ENCODE measurements around the gene PCED1B. TPM values are rescaled to one million over a fixed set of nuclear protein-coding genes. Genes with fewer than 3 reads are reported as not detected.

Gene PCED1B
- total RNA-seq, 1 donor from 2014 or later, result 0.55 TPM

- intact Hi-C loops (cut with micrococcal nuclease), result no loop called here
- no peak overlapping the region for H3K27ac ChIP-seq (replicated peaks)
- TF ChIP-seq, protein P1, sequence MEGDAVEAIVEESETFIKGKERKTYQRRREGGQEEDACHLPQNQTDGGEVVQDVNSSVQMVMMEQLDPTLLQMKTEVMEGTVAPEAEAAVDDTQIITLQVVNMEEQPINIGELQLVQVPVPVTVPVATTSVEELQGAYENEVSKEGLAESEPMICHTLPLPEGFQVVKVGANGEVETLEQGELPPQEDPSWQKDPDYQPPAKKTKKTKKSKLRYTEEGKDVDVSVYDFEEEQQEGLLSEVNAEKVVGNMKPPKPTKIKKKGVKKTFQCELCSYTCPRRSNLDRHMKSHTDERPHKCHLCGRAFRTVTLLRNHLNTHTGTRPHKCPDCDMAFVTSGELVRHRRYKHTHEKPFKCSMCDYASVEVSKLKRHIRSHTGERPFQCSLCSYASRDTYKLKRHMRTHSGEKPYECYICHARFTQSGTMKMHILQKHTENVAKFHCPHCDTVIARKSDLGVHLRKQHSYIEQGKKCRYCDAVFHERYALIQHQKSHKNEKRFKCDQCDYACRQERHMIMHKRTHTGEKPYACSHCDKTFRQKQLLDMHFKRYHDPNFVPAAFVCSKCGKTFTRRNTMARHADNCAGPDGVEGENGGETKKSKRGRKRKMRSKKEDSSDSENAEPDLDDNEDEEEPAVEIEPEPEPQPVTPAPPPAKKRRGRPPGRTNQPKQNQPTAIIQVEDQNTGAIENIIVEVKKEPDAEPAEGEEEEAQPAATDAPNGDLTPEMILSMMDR (IDR thresholded peaks at IDR 0.05; ENCODE audit: borderline replicate concordance), result no peak
These were observed 26.7 kb downstream of the PCED1B start for GRCh38 chr12:47105914-47106674.

DNA sequence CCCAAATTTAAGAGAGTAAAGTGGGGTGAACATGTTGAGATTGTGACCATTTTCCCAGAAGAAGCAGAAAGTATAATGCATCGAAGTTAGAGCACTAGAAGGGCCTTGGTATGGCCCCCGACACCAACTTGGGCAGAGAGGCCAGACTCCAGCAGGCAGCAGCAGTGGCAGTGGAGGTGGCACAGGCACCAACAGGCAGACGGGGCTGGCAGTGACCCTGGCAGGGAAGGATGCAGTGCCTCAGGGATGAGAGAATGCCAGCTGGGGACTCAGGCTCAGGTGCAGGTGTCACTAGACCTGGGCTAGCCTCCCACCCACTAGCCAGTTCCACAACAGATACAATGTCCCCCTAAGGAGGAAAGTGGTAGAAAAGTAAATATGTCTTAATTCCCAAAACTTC, 28.0 kb downstream of the PCED1B start:
- Histone ChIP-seq H3K4me1 (no peaks in the 10 kb centered on the region), H3K9me3 (replicated peaks) (no peaks in the 10 kb centered on the region), H3K27ac (replicated peaks) (no peak overlapping the region), H3K36me3 (no peaks in the 10 kb centered on the region), H3K4me3 (no peak overlapping the region), H3K27me3 (ENCODE audit: low read depth) (no peaks in the 10 kb centered on the region)
- TF ChIP-seq, protein P1 (IDR thresholded peaks at IDR 0.05; ENCODE audit: borderline replicate concordance), result no peak
- intact Hi-C loops (cut with micrococcal nuclease), result no loop called here
- no peak for DNase-seq

More at GRCh38 chr12:47105914-47106674, 26.7 kb downstream of the PCED1B start:
- Histone ChIP-seq H3K27me3 (ENCODE audit: low read depth) (no peaks in the 10 kb centered on the region), H3K4me1 (no peaks in the 10 kb centered on the region), H3K36me3 (no peaks in the 10 kb centered on the region), H3K9me3 (replicated peaks) (no peaks in the 10 kb centered on the region), H3K4me3 (no peak overlapping the region)
- DNase-seq, result no peak

- intact Hi-C loops (cut with micrococcal nuclease), result no loop called here
- H3K36me3 ChIP-seq, result no peaks in the 10 kb centered on the region
These were observed 28.5 kb downstream of the PCED1B start for GRCh38 chr12:47107926-47108325.

GRCh38 chr12:47110011-47110541, 30.7 kb downstream of the PCED1B start:
- H3K4me3 ChIP-seq, result no peak overlapping the region
- no peaks in the 10 kb centered on the region for H3K4me1 ChIP-seq
- H3K27me3 ChIP-seq (ENCODE audit: low read depth), result no peaks in the 10 kb centered on the region
- no peaks in the 10 kb centered on the region for H3K9me3 ChIP-seq (replicated peaks)
- TF ChIP-seq, protein P1 (IDR thresholded peaks at IDR 0.05; ENCODE audit: borderline replicate concordance), result no peak
- H3K36me3 ChIP-seq, result no peaks in the 10 kb centered on the region
- no peak for DNase-seq
- H3K27ac ChIP-seq (replicated peaks), result no peak overlapping the region
- intact Hi-C loops (cut with micrococcal nuclease), result no loop called here

More at GRCh38 chr12:47107926-47108325, 28.5 kb downstream of the PCED1B start:
- no peaks in the 10 kb centered on the region for H3K4me1 ChIP-seq
- H3K4me3 ChIP-seq, result no peak overlapping the region
- no peak for DNase-seq
- H3K27ac ChIP-seq (replicated peaks), result no peak overlapping the region
- no peaks in the 10 kb centered on the region for H3K9me3 ChIP-seq (replicated peaks)
- TF ChIP-seq, protein P1 (IDR thresholded peaks at IDR 0.05; ENCODE audit: borderline replicate concordance), result no peak
- no peaks in the 10 kb centered on the region for H3K27me3 ChIP-seq (ENCODE audit: low read depth)

GRCh38 chr12:47110718-47111391, 31.4 kb downstream of the PCED1B start:
- no peaks in the 10 kb centered on the region for H3K27me3 ChIP-seq (ENCODE audit: low read depth)
- no peaks in the 10 kb centered on the region for H3K4me1 ChIP-seq
- TF ChIP-seq, protein P1 (IDR thresholded peaks at IDR 0.05; ENCODE audit: borderline replicate concordance), result no peak
- H3K9me3 ChIP-seq (replicated peaks), result no peaks in the 10 kb centered on the region
- intact Hi-C loops (cut with micrococcal nuclease), result no loop called here
- no peak overlapping the region for H3K4me3 ChIP-seq
- DNase-seq, result no peak
- no peaks in the 10 kb centered on the region for H3K36me3 ChIP-seq
- H3K27ac ChIP-seq (replicated peaks), result no peak overlapping the region

Data from left ventricle myocardium inferior (tissue), 1 donor.